Mesenchymal stem cell (in vitro differentiated cells and primary cell): ENCODE measurements around the gene RBMS3.

ENCODE experiments used
- DNase-seq: peaks from one replicate; pipeline ENCODE4 v3.0.0-alpha.2; 2013
- H2AFZ ChIP-seq: one replicate; pipeline ENCODE4 v1.6.1; 2013; ENCODE audit warnings: low read depth, mild to moderate bottlenecking, control low read depth, inconsistent platforms, low read length, moderate library complexity
- H2AK5ac ChIP-seq: 2 replicates; pipeline ENCODE4 v1.6.1; 2013; ENCODE audit warnings: low read length, moderate library complexity, mild to moderate bottlenecking, inconsistent platforms; ENCODE audit not compliant: severe bottlenecking
- H2BK120ac ChIP-seq: one replicate; pipeline ENCODE4 v1.6.1; 2013; ENCODE audit warnings: low read depth, mild to moderate bottlenecking, inconsistent platforms, low read length, moderate library complexity
- H2BK12ac ChIP-seq, 2 experiments: one replicate each; pipeline ENCODE4 v1.6.1; 2013; ENCODE audit warnings: inconsistent platforms in 2 of 2, low read length in 2 of 2, mild to moderate bottlenecking in 2 of 2, moderate library complexity in 2 of 2, control low read depth in 1 of 2
- H2BK15ac ChIP-seq: one replicate; pipeline ENCODE4 v1.6.1; 2013; ENCODE audit warnings: mild to moderate bottlenecking, low read depth, inconsistent platforms; ENCODE audit not compliant: poor library complexity, severe bottlenecking
- H2BK5ac ChIP-seq: 2 replicates; pipeline ENCODE4 v1.6.1; 2013; ENCODE audit warnings: low read depth, mild to moderate bottlenecking, low read length, control low read depth, inconsistent platforms; ENCODE audit not compliant: poor library complexity, severe bottlenecking
- H3K14ac ChIP-seq, 2 experiments: one replicate each; pipeline ENCODE4 v1.6.1; 2013; ENCODE audit warnings: inconsistent platforms in 2 of 2, low read length in 2 of 2, control low read depth in 1 of 2, mild to moderate bottlenecking in 1 of 2, moderate library complexity in 1 of 2
- H3K18ac ChIP-seq, 2 experiments: one replicate each; pipeline ENCODE4 v1.6.1; 2013; ENCODE audit warnings: inconsistent platforms in 2 of 2, low read length in 2 of 2, control low read depth in 1 of 2, low read depth in 1 of 2, mild to moderate bottlenecking in 1 of 2
- H3K23ac ChIP-seq, 2 experiments: one replicate each; pipeline ENCODE4 v1.6.1; 2013; ENCODE audit warnings: inconsistent platforms in 2 of 2, low read length in 2 of 2, mild to moderate bottlenecking in 2 of 2, moderate library complexity in 2 of 2, control low read depth in 1 of 2
- H3K27ac ChIP-seq: 2 replicates; pipeline ENCODE4 v1.5.1; 2013; ENCODE audit warnings: mild to moderate bottlenecking, moderate library complexity, low read length, control low read depth, inconsistent platforms; ENCODE audit not compliant: poor library complexity, severe bottlenecking
- H3K27me3 ChIP-seq, 2 experiments: 2 replicates each; pipeline versions ENCODE4 v1.6.1 to v1.7.0; 2013; ENCODE audit warnings: low read length in 2 of 2, mild to moderate bottlenecking in 2 of 2, moderate library complexity in 2 of 2, control low read depth in 1 of 2, inconsistent platforms in 1 of 2; ENCODE audit not compliant: control insufficient read depth in 1 of 2, insufficient read depth in 1 of 2
- H3K36me3 ChIP-seq, 2 experiments: 2 replicates each; pipeline versions ENCODE4 v1.6.1 to v1.7.0; 2013; ENCODE audit warnings: low read length in 2 of 2, control low read depth in 1 of 2, inconsistent platforms in 1 of 2, low read depth in 1 of 2, mild to moderate bottlenecking in 1 of 2; ENCODE audit not compliant: insufficient read depth in 2 of 2, control insufficient read depth in 1 of 2
- H3K4ac ChIP-seq, 2 experiments: one replicate each; pipeline ENCODE4 v1.6.1; 2013; ENCODE audit warnings: inconsistent platforms in 2 of 2, low read length in 2 of 2, mild to moderate bottlenecking in 2 of 2, moderate library complexity in 2 of 2, control low read depth in 1 of 2, low read depth in 1 of 2
- H3K4me1 ChIP-seq: 2 replicates; pipeline ENCODE4 v1.6.1; 2013; ENCODE audit warnings: low read depth, low read length, control low read depth; ENCODE audit not compliant: control insufficient read depth, insufficient read depth
- H3K4me2 ChIP-seq: 2 replicates; pipeline ENCODE4 v1.6.1; 2013; ENCODE audit warnings: low read length, mild to moderate bottlenecking, inconsistent platforms; ENCODE audit not compliant: poor library complexity, severe bottlenecking
- H3K4me3 ChIP-seq, 2 experiments: 2 replicates each; pipeline versions ENCODE4 v1.5.1 to v1.7.0; 2013; ENCODE audit warnings: low read length in 2 of 2, mild to moderate bottlenecking in 2 of 2, control low read depth in 1 of 2, low read depth in 1 of 2; ENCODE audit not compliant: insufficient read depth in 1 of 2
- H3K79me1 ChIP-seq: replicated peaks from 2 replicates; pipeline ENCODE4 v1.6.1; 2013; ENCODE audit warnings: mild to moderate bottlenecking, control low read depth, low read length, inconsistent platforms; ENCODE audit not compliant: poor library complexity, severe bottlenecking
- H3K9ac ChIP-seq: 2 replicates; pipeline ENCODE4 v1.7.0; 2013; ENCODE audit warnings: mild to moderate bottlenecking, low read length, moderate library complexity
- H3K9me3 ChIP-seq: 2 replicates; pipeline ENCODE4 v1.7.0; 2013; ENCODE audit warnings: mild to moderate bottlenecking, low read length; ENCODE audit not compliant: control insufficient read depth
- H4K8ac ChIP-seq: one replicate; pipeline ENCODE4 v1.6.1; 2013; ENCODE audit warnings: inconsistent platforms, mild to moderate bottlenecking, low read length, moderate library complexity
- H4K91ac ChIP-seq: one replicate; pipeline ENCODE4 v1.6.1; 2013; ENCODE audit warnings: mild to moderate bottlenecking, low read length, inconsistent platforms
- WGBS: methylation state at CpG from one replicate; pipeline ENCODE4 v1.1.7; 2013; ENCODE audit warnings: mixed read lengths; 5-methylcytosine and 5-hydroxymethylcytosine counted together

RBMS3 gene

DNA sequence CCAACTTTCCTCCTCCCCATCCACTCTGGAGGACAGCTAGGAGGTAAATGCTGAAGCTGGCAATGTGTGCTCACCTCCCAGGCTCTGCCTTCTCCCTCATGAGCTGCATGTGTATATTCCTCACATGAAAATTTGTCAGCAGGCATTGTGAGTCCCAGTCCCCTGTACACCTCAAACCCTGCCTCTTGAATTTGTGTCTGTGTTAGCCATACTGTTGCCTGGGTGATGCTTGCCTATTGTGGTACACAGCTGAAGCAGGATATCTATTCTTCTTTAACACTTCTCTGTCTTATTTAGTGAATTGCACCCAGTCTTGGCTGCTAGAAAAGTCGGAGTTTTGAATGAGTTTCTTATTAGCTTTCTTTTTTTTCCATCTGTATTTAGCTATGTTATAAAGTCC, 739.5 kb downstream of the RBMS3 start:
- no peaks in the 10 kb centered on the region for H3K9me3 ChIP-seq
- no peak overlapping the region for H3K23ac ChIP-seq
- H3K79me1 ChIP-seq, result no peaks in the 10 kb centered on the region
- H3K36me3 ChIP-seq, result no peaks in the 10 kb centered on the region
- no peak overlapping the region for H3K9ac ChIP-seq
- no peak overlapping the region for H2BK120ac ChIP-seq
- no CpG with 5 or more reads among the region's 1 CpG for whole genome bisulfite sequencing
- no peak overlapping the region for H2BK12ac ChIP-seq
- no peak overlapping the region for H4K91ac ChIP-seq
- DNase-seq, result no peak
- no peak overlapping the region for H4K8ac ChIP-seq
- H2BK15ac ChIP-seq, result no peak overlapping the region
- no peaks in the 10 kb centered on the region for H3K27me3 ChIP-seq
- no peak overlapping the region for H2BK5ac ChIP-seq
- no peak overlapping the region for H3K4ac ChIP-seq
- H2AK5ac ChIP-seq, result no peak overlapping the region
- H2AFZ ChIP-seq, result no peak overlapping the region
- H3K4me2 ChIP-seq, result no peak overlapping the region
- H3K14ac ChIP-seq, result no peak overlapping the region
- H3K27ac ChIP-seq, result no peak overlapping the region
- H3K18ac ChIP-seq, result no peak overlapping the region
- H3K4me3 ChIP-seq, result no peak overlapping the region
- H3K4me1 ChIP-seq, result no peaks in the 10 kb centered on the region

DNA sequence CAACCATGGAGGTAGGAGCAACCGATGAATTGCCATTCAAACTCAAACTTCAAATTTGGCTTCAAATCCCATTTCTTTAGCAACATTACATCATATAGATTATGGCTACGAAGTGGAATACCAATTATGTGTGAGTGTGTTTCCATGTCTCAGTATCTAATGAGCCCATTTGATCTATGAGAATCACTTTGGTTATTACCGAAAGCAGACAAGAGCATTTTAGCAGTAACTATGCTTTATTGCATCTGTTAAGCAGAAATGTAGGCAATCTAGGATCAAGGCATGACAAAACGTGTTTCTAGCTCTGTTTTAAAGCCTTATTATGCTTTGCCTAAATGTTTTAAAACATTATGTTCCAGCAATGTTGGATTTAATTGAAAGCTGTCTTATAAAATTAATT, 743.6 kb downstream of the RBMS3 start:
- Histone ChIP-seq H3K4me1 (no peaks in the 10 kb centered on the region), H3K4me3 (no peak overlapping the region), H2AK5ac (no peak overlapping the region), H2BK12ac (no peak overlapping the region), H4K8ac (no peak overlapping the region), H4K91ac (no peak overlapping the region), H2BK15ac (no peak overlapping the region), H3K14ac (no peak overlapping the region), H3K4ac (no peak overlapping the region), H3K18ac (no peak overlapping the region), H3K9ac (no peak overlapping the region), H3K27me3 (no peaks in the 10 kb centered on the region), H2BK120ac (no peak overlapping the region), H3K79me1 (no peaks in the 10 kb centered on the region), H3K23ac (no peak overlapping the region), H3K9me3 (no peaks in the 10 kb centered on the region), H2AFZ (no peak overlapping the region), H2BK5ac (no peak overlapping the region), H3K27ac (no peak overlapping the region), H3K4me2 (no peak overlapping the region), H3K36me3 (no peaks in the 10 kb centered on the region)
- no peak for DNase-seq
- WGBS, result 87% methylated on average over 4 of the region's 4 CpGs

DNA sequence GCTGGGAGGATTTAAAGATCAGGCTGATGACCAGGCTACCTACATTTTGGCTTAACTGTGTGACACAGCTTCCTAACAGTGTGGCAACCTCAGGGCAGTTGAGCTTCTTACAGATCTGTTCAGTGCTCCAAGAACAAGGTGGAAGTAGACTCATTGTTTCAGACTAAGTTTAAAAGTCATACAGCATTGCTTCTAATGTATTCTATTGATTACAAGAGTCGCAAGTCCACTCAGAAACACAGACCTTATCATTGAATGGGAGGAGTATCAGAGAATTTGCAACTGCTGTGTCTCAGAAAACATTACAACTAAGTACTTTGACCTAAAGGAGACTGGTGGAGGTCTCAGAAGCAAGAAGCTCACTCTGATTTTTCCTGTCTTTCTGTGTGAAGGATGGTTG, 746.0 kb downstream of the RBMS3 start:
- H2BK15ac ChIP-seq, result no peak overlapping the region
- H2BK5ac ChIP-seq, result no peak overlapping the region
- no peak for DNase-seq
- no peaks in the 10 kb centered on the region for H3K9me3 ChIP-seq
- H3K18ac ChIP-seq, result no peak overlapping the region
- no peak overlapping the region for H3K9ac ChIP-seq
- H3K14ac ChIP-seq, result no peak overlapping the region
- no peak overlapping the region for H4K8ac ChIP-seq
- H3K4me1 ChIP-seq, result no peaks in the 10 kb centered on the region
- no peaks in the 10 kb centered on the region for H3K27me3 ChIP-seq
- H3K27ac ChIP-seq, result no peak overlapping the region
- no peak overlapping the region for H4K91ac ChIP-seq
- no peak overlapping the region for H3K4me2 ChIP-seq
- H3K23ac ChIP-seq, result no peak overlapping the region
- no peak overlapping the region for H2BK120ac ChIP-seq
- H2AFZ ChIP-seq, result no peak overlapping the region
- no peaks in the 10 kb centered on the region for H3K79me1 ChIP-seq
- no peaks in the 10 kb centered on the region for H3K36me3 ChIP-seq
- H2AK5ac ChIP-seq, result no peak overlapping the region
- no peak overlapping the region for H2BK12ac ChIP-seq
- 83% methylated on average over 1 of the region's 1 CpG for WGBS
- H3K4me3 ChIP-seq, result no peak overlapping the region
- H3K4ac ChIP-seq, result no peak overlapping the region

GRCh38 chr3:30034246-30034991, 753.5 kb downstream of the RBMS3 start:
- 91% methylated on average over 1 of the region's 1 CpG for WGBS
- Histone ChIP-seq H2BK120ac (no peak overlapping the region), H3K27me3 (no peaks in the 10 kb centered on the region), H3K79me1 (no peaks in the 10 kb centered on the region), H3K36me3 (no peaks in the 10 kb centered on the region), H2BK5ac (no peak overlapping the region), H3K18ac (no peak overlapping the region), H3K14ac (no peak overlapping the region), H2AFZ (no peak overlapping the region), H2BK12ac (no peak overlapping the region), H3K4ac (no peak overlapping the region), H3K27ac (no peak overlapping the region), H4K8ac (no peak overlapping the region), H3K9ac (no peak overlapping the region), H3K4me2 (no peak overlapping the region), H3K4me3 (no peak overlapping the region), H2AK5ac (no peak overlapping the region), H2BK15ac (no peak overlapping the region), H3K23ac (no peak overlapping the region), H4K91ac (no peak overlapping the region), H3K9me3 (no peaks in the 10 kb centered on the region), H3K4me1 (no peaks in the 10 kb centered on the region)
- no peak for DNase-seq
